CMK (cell line): ENCODE results near the gene NME9.

ENCODE experiments used
- DNase-seq: peaks from one replicate; pipeline ENCODE4 v3.0.0-alpha.2; 2010; ENCODE audit warnings: low read depth

Gene NME9

GRCh38 chr3:138362538-138362937 is 32.9 kb upstream of the NME9 start:
- DNase-seq: no peak

DNA sequence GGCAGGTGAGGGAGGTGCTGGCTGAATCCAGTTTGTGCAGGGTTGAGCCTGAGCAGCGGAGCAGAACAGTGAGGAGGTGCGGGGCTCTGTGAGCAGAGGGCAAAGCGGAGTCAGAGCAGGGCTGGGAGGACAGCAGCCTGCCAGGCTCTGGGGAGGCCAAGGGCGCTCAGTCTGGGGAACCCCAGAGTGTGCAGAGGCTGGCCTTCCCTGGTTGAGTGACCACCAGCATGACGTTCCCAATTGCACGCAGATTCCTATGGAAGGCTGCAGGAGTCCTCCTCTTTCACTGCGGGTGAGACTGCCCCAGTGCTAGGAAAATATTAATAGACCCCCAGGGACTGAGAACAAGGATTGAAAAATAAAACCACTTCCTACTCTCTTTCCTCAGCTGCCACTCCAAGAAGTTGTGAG is 31.9 kb upstream of the NME9 start:
- DNase-seq: no peak

DNA sequence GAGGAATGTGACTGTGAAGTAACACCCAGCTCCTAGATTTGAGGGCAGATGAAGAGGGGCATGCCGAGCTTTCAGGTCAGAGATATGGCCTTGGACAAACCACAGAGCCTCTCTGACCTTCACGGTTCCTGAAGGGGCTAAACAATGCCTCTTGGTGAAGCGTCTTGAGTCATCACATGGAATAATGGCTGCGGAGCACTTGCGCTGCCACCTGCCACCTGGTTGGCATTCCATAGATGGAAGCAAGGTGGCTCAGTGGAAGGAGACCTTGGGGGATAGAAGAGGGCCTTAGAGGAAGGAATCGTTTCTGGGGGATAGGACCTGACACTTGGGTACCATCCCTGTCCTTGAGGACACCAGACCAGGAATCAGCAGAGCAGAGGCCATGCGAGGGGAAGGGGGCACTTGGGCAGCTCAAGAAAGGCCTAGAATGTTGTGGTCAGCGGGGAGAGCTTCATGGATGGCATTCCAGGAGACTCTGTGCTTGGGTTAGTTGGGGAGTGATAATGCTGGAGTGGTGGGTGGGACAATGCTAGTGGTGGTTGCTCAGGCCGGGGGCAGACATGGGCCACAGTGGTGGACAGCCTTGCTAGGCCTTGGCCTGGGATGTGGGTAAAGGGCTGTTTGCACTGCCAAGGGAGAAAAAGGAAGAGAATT is 31.3 kb upstream of the NME9 start:
- DNase-seq: no peak

DNA sequence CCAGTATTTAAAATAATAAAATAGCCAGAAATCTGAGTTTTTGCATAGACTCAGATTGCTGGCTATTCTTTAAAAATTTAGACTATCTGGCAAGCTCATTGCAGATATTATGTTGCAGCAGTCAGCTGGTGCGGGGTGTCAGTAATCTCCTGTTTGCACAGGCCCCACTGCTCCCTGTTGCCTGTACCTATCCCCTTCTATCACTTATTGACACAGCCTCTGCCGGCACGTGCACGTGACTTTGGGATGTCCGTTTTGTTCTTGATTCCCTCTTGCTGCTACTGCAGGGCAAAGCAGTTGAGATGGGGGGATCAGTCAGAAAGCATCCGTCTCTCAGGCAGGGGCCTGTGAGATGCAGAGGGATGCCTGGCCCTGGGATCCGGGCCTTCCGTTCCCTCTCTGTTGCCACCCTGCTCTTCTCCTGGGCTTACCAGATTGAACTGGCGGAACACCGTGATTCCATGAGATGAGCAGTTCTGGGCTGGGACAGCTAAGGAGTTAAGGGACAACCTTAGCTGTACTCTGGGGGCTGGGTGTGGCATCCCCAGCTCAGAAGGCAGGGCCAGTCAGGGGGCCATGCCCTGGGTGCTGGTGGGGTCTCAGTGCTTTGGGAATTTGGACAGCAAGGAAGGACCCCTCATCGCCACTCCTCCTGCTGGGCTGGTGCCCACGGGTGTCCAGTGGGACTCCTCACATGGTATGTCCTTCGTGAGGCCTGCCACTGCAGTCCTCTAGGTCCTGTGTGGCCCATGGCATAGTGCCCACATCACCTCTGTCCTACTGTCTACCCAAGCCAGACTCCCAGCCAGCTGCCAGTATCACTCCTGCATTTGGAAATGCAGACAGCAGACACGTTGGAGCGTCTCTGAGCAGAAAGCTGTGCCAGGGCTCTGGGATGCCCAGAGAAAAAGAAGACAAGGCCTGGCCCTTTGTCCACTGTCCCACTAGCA is 30.5 kb upstream of the NME9 start:
- no peak for DNase-seq

- DNase-seq: no peak
Observed at GRCh38 chr3:138359148-138359918, 29.7 kb upstream of the NME9 start.

DNA sequence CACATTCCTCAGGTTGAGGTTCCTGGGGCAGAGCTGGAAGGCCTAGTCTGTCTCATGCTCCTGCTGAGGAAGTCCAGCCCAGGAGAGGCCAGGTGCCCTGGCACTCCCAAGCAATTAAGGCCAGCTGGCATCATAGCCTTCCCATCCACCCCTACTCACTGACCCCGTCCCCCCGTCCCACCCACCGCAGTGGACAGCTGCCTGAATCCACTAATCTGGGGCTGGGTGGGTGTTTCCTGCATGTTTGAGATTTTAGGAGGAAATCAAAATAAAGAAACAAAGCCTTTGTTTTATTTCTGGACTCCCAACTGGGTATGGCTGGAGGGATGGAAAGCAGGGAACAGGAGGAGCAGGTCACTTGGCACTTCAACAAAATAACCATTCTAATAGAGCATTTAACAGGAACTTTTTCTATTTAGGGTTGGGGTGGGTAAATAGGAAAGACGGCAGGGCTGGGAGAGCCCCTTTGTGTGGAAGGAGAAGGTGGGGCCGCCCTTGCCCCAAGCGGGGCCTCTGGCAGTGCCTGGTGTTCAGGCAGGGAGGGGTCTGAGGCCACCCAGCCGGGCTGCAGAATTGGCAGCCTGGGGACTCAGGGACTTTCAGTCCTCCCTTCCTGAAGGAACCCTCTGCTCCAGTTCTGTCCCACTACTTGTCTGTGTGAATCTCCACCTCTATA is 27.2 kb upstream of the NME9 start:
- DNase-seq: no peak

DNA sequence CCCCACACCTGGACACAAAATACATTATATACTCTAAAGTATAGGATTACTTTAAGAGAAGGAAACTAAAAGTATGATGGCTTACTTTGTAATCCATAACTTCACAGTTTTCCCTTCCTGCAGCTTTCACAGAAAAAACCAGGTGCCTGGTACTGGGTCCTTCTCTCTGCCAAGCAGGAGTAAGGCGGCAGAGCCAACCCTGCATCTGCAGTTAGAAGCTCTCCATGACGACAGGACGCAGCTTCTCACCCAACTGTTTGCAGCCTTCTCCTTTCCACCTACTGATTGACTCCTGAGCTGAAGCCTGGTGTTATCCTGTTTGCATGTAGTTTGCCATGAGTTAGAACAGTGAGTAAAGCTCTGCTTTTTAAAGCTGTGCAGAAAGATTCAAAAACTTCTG is 25.4 kb upstream of the NME9 start:
- DNase-seq: no peak

DNA sequence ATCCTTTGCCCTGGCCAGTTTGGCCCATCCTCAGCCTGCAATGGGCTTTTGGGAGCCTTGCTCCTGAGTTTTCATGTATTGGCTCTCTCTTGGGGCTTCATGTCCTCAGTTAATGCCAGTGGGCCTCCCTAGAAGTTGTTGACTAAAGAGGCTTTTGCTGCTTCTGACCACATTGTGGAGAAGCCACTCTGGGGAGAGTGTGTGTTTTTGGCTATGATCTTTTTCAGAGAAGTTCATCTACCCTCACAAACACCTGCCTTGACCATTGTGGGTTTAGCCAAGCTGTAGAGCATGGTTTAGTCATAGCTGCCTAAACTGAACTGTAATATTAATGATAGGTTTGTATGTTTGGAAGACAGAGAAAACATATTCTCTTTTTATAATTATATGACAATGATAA is 24.7 kb upstream of the NME9 start:
- no peak for DNase-seq

DNA sequence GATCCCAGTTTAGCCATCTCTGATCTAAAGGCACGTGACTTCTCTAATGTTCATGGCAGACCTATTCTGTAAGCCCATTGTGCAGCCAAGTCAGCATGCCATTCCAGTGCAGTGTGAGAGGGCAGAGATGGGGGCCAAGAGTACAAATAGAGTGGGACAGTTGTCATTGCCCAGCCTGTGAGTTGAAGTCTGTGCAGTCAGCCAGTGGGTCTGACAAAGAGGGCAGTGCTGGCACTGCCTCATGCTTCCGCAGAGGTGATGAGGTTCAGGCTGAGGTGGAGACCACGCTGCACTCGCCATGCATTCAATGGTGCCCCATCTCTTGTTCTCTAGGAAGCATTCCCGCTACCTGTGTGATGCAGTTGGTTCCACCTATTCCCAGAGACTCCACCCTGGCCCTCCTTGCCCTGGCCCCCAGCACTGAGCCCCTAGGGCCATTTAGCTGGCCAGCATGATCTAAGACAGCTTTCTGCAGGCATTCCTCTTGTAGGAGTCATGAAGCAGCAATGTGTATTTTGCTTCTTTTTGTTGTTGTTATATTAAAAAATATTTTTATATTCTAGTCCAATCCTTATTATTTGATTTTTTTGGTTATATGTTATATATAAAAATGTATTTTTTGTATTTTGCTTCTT is 22.4 kb upstream of the NME9 start:
- no peak for DNase-seq

DNA sequence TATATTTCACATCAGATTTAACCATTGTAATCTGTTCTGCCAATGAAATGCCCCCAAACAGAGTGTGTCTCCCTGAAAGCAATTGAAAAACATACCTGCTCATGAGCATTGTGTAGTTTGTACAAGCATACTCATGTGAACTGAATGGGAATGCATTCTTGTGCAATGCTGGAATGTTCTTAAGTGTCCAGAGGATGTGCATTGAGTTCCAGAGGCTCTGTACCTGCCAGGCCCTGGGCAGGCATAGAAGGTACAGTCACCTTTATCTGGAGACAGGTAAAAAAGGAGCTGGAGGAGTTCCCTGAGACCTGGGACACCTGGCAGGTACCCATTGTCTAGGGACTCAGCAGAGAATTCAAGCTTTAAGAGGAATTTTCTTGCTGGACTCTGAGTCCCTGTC is 21.5 kb upstream of the NME9 start:
- DNase-seq: no peak

DNA sequence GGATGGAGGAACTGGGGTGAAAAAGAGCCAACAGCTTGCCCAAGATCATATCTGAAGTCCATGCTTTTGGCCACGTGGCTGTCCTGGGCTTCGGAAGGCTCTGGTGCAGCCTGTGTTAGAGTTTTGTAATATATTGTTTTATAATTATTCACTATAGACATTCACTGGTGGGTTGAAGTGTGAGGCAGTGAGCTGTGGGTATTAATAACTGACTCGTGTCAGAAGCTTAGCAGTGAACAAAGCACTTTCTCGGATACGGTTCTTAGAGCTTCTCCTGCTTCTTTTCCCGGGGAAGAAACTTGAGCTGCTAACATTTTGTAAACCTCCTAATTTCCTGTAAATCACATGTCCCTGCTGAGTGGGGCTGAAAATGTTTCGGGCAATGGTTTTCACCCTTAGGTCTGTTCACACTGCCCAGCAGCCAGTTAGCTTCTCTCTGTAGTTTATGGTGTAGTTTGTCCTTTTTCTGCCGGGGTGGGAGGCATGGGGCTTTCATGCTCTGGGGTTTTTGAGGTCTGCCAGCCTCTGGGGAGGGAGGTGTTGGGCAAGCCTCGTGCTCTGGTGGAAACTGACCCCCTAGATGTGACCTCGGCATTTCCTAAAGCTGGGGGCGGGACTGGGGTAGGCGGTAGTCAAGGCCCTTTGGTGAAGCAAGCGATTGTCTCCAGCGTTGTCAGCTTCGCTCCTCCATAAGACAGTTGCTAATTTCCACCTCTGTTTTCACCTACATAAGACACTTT is 20.4 kb upstream of the NME9 start:
- no peak for DNase-seq

DNA sequence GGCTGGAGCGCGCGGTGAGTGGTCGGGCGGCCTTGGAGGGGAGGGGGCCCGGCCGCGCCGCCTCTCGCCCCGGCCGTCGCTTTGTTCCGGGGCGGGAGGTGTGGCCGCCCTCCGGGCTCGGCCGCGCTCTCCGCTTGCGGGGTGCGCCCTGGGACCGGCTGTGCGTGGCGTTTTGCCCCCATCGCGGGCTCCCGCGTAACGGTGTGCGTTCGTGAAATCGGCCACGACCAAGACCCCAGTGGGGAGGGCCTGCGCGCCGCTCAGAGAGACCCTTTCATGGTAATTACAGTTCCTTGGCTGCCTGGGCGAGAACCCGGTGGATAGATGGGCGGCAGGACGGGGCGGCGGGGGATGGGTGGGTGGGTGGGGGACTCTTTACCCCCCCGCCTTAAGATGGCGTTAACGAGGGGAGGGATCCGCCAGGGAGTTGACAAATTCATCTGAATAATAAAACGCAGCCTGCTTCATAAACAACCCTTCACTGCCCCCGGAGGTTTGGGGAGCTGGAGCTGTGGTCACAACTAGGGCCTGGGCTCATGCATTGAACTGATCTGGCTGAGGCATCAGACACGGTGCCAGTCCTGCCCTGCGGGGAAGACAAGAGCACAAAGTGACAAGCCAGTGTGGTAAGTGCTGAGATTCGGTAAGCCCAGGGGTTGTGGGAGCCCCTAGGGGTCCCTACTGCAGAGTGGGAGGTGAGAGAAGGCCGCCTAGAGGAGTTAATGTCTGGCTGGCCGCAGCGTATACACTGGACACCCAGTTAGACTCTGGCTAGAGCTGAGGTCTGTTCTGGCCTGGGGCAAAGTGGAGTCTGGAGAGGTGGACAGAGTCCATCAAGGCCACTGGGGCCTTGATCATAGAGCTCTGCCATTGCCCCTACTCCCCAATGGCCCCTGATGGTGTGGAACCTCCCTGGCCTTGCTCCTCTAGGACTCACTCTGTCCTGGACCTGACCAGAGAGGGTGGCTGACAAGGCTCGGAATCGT is 19.4 kb upstream of the NME9 start:
- no peak for DNase-seq

DNA sequence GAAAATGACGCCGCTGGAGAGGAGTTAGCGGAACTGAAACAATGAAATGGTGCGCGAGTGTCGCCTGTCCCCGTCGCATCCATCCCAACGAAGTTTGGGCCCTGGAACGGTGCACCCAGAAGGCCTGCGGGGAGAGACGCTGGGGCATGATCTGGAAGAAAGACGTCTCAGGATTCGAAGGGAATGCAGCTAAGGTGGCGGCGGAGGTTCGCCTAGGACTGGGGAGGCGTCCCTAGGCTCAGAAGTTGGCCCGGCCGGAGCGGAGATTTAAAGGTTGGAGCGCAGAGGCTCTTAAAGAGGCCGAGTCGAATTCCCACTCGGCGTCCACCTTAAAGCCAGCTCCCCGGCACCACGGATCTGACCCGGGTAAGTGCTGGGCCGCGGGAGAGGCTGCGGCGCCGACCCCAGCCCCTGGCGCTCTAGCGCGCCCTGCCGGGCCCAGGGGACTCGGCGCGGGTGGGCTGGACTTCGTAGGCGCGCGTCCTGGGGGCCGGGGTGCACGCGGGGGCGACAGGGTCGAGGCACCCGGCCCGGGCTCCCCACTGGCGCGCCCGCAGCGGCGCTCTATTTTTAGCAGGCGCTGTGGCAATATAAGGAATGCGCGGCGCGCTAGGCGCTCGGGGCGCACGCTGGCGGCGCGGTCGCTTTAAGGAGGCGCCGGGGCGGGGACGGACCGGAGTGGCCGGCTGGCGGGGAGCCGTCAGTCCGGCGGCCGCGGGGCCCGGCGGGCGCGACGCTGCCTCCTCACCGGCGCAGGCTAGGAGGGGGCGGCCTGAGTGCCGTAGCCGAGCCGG is 18.5 kb upstream of the NME9 start, which contains the start of gene MRAS:
MRAS (plus strand) TSS at position 620 of the 794 bp plus-strand sequence. CDS start 24,305 bp downstream, outside the sequence.
- DNase-seq: no peak

- DNase-seq: no peak
Observed at GRCh38 chr3:138344754-138345153, 15.1 kb upstream of the NME9 start.

- no peak for DNase-seq
Observed at GRCh38 chr3:138340511-138340910, 10.9 kb upstream of the NME9 start.

GRCh38 chr3:138338811-138339210 is 9.2 kb upstream of the NME9 start:
- no peak for DNase-seq

GRCh38 chr3:138338244-138338643 is 8.6 kb upstream of the NME9 start:
- no peak for DNase-seq

DNA sequence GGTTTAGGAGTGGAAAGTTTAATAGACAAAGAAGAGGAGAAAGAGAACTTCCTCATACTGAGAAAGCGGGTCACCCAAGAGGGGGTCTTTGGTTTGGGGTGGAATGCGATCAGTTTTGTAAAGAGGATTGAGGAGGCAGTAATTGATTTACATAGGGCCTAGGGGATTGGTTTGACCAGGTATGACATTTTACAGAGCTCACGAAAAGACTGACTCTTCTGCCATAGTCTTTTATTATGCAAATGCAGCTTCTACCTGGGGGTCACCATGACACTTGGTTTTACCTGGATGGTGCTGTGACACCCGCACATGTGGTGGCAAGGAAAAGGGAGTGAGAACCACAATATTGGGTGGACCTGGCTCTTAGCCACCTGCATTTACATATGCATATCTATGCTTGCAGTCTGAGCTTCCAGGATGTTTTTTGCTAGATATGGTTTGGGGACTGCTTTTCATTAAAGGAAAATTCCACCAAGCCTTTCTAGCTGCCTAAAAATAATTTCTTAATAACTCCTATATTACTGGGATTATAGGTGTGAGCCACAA is 6.9 kb upstream of the NME9 start:
- DNase-seq: no peak
